CD4-positive, alpha-beta T cell treated with Interleukin-2 at 100 ng/mL for 4 hours (primary cell): ENCODE measurements around the gene NIPBL.
A peak's percentile ranks its signal among the peaks of the same experiment; 100 is the strongest.
"Not testable (repeated sequence)": the region's sequence is repeated elsewhere in the genome, so short reads cannot be mapped to it uniquely, and the experiment has no call there.

ENCODE experiments used
- DNase-seq: peaks from one replicate; pipeline ENCODE4 v3.0.0-alpha.2; 2020; ENCODE audit warnings: low spot score

NIPBL gene

GRCh38 chr5:36945687-36946086 is 69.1 kb downstream of the NIPBL start:
- DNase-seq, result no peak

GRCh38 chr5:36946101-36946500 is 69.5 kb downstream of the NIPBL start:
- no peak for DNase-seq

GRCh38 chr5:36948041-36948440 is 71.5 kb downstream of the NIPBL start:
- DNase-seq, result no peak

GRCh38 chr5:36948650-36949049 is 72.1 kb downstream of the NIPBL start:
- no peak for DNase-seq

GRCh38 chr5:36949593-36949992 is 73.0 kb downstream of the NIPBL start:
- DNase-seq, result no peak

GRCh38 chr5:36950586-36951457 is 74.3 kb downstream of the NIPBL start:
- DNase-seq, result no peak

- no peak for DNase-seq
Measured at GRCh38 chr5:36953043-36953442, 76.5 kb downstream of the NIPBL start.

GRCh38 chr5:36957953-36958537 is 81.5 kb downstream of the NIPBL start:
- no peak for DNase-seq

- DNase-seq, result no peak
Measured at GRCh38 chr5:36958612-36959011, 82.0 kb downstream of the NIPBL start.

GRCh38 chr5:36965179-36965578 is 88.6 kb downstream of the NIPBL start:
- no peak for DNase-seq

- no peak for DNase-seq
Measured at GRCh38 chr5:36969700-36970395, 93.3 kb downstream of the NIPBL start.

GRCh38 chr5:36978196-36978595 is 101.6 kb downstream of the NIPBL start:
- DNase-seq, result no peak

GRCh38 chr5:36982146-36982545 is 105.6 kb downstream of the NIPBL start:
- no peak for DNase-seq

- DNase-seq, result no peak
Measured at GRCh38 chr5:36985387-36985786, 108.8 kb downstream of the NIPBL start.

- DNase-seq, result no peak
Measured at GRCh38 chr5:36988396-36988795, 111.8 kb downstream of the NIPBL start.

GRCh38 chr5:36998578-36998977 is 122.0 kb downstream of the NIPBL start:
- DNase-seq, result no peak

- no peak for DNase-seq
Measured at GRCh38 chr5:37002176-37002751, 125.7 kb downstream of the NIPBL start.

GRCh38 chr5:37005252-37005651 is 128.7 kb downstream of the NIPBL start:
- no peak for DNase-seq

GRCh38 chr5:37005946-37006540 is 129.5 kb downstream of the NIPBL start:
- peak; percentile 7 for DNase-seq

GRCh38 chr5:37013181-37013580 is 136.6 kb downstream of the NIPBL start:
- DNase-seq, result not testable (repeated sequence)

GRCh38 chr5:37014321-37014720 is 137.8 kb downstream of the NIPBL start:
- DNase-seq, result no peak
